HepG2 (cell line): ENCODE results near the gene PARN. TPM values are rescaled to one million over a fixed set of nuclear protein-coding genes. Genes with fewer than 3 reads are reported as not detected.

Experiments
- ARID2 ChIP-seq: sonication (generic); formaldehyde crosslinking; IDR thresholded peaks from 2 replicates; pipeline ENCODE4 v1.8.1; 2022; ENCODE audit warnings: mild to moderate bottlenecking, missing genetic modification reagents, borderline replicate concordance
- BCL6 ChIP-seq: IDR thresholded peaks from 2 replicates; pipeline ENCODE4 v1.6.1; 2016; ENCODE audit warnings: missing genetic modification reagents, missing compliant biosample characterization
- CBX2 ChIP-seq, 2 experiments: fragments of 200-600 bp in 1 of 2; sonication (generic); formaldehyde crosslinking in 1 of 2; IDR thresholded peaks; 2 replicates each; pipeline versions ENCODE4 v1.7.0 to v1.8.1; 2018 to 2022; ENCODE audit warnings: low read depth in 2 of 2, low read length in 1 of 2, mild to moderate bottlenecking in 1 of 2, missing genetic modification reagents in 1 of 2
- CCAR2 ChIP-seq: fragments of 200-400 bp; formaldehyde crosslinking; optimal IDR thresholded peaks from 2 replicates; pipeline ENCODE3; 2018; ENCODE audit warnings: low read depth, mild to moderate bottlenecking, low read length, moderate library complexity
- DR1 ChIP-seq: sonication (generic); formaldehyde crosslinking; IDR thresholded peaks from 2 replicates; pipeline ENCODE4 v1.8.0; 2021; ENCODE audit warnings: mild to moderate bottlenecking, missing genetic modification reagents, inconsistent platforms
- EEA1 ChIP-seq: sonication (generic); formaldehyde crosslinking; IDR thresholded peaks from 2 replicates; pipeline ENCODE4 v1.5.1; 2020; ENCODE audit warnings: mild to moderate bottlenecking, missing genetic modification reagents, borderline replicate concordance
- FOSL1 ChIP-seq: sonication (generic); formaldehyde crosslinking; IDR thresholded peaks from 2 replicates; pipeline ENCODE4 v1.9.0; 2021; ENCODE audit warnings: missing genetic modification reagents, borderline replicate concordance
- HCFC1 ChIP-seq: fragments of 150-350 bp; IDR thresholded peaks from 2 replicates; pipeline ENCODE4 v1.6.1; 2014; ENCODE audit warnings: low read depth, low read length
- HNF4G ChIP-seq, 2 experiments: sonication (generic) in 1 of 2; formaldehyde crosslinking in 1 of 2; IDR thresholded peaks; 2 replicates each; pipeline versions ENCODE4 v1.4.0 to v1.6.1; 2011 to 2020; ENCODE audit warnings: borderline replicate concordance in 2 of 2, low read depth in 2 of 2, mild to moderate bottlenecking in 2 of 2, low read length in 1 of 2, missing genetic modification reagents in 1 of 2, moderate library complexity in 1 of 2
- HOXA9 ChIP-seq: sonication (generic); formaldehyde crosslinking; IDR thresholded peaks from 2 replicates; pipeline ENCODE4 v1.8.1; 2022; ENCODE audit warnings: missing genetic modification reagents, mild to moderate bottlenecking, moderate library complexity, borderline replicate concordance
- IRX3 ChIP-seq: sonication (generic); formaldehyde crosslinking; IDR thresholded peaks from 2 replicates; pipeline ENCODE4 v1.8.1; 2023; ENCODE audit warnings: mild to moderate bottlenecking, low read depth, missing genetic modification reagents, borderline replicate concordance
- JARID2 ChIP-seq: sonication (generic); formaldehyde crosslinking; IDR thresholded peaks from 2 replicates; pipeline ENCODE4 v1.8.1; 2023; ENCODE audit warnings: missing genetic modification reagents, inconsistent platforms; ENCODE audit not compliant: insufficient replicate concordance
- KDM6A ChIP-seq: IDR thresholded peaks from 2 replicates; pipeline ENCODE4 v1.6.1; 2016; ENCODE audit warnings: low read depth
- MAFG ChIP-seq: sonication (generic); formaldehyde crosslinking; IDR thresholded peaks from 2 replicates; pipeline ENCODE4 v1.5.1; 2020; ENCODE audit warnings: mild to moderate bottlenecking, missing genetic modification reagents
- NFATC3 ChIP-seq: sonication (generic); formaldehyde crosslinking; IDR thresholded peaks from 2 replicates; pipeline ENCODE4 v1.5.1; 2020; ENCODE audit warnings: mild to moderate bottlenecking, missing genetic modification reagents
- POGZ ChIP-seq: sonication (generic); formaldehyde crosslinking; IDR thresholded peaks from 2 replicates; pipeline ENCODE4 v1.4.0; 2020; ENCODE audit warnings: mild to moderate bottlenecking, missing genetic modification reagents
- RAD21 ChIP-seq: fragments of 450-650 bp; formaldehyde crosslinking; IDR thresholded peaks from 2 replicates; pipeline ENCODE4 v1.5.0; 2020; ENCODE audit warnings: mild to moderate bottlenecking
- SETDB1 ChIP-seq: sonication (generic); formaldehyde crosslinking; IDR thresholded peaks from 2 replicates; pipeline ENCODE4 v1.5.1; 2020; ENCODE audit warnings: missing genetic modification reagents, mild to moderate bottlenecking, borderline replicate concordance
- SNRNP70 ChIP-seq: fragments of 200-400 bp; formaldehyde crosslinking; IDR thresholded peaks from 2 replicates; pipeline ENCODE4 v1.6.1; 2017; ENCODE audit warnings: mild to moderate bottlenecking, low read depth, low read length, moderate library complexity
- SUZ12 ChIP-seq: fragments of 150-350 bp; IDR thresholded peaks from 2 replicates; pipeline ENCODE4 v1.6.1; 2014; ENCODE audit warnings: low read depth, low read length
- TEAD3 ChIP-seq: optimal IDR thresholded peaks from 2 replicates; pipeline ENCODE3; 2016; ENCODE audit warnings: borderline replicate concordance
- ZMYM4 ChIP-seq: sonication (generic); formaldehyde crosslinking; IDR thresholded peaks from 2 replicates; pipeline ENCODE4 v1.8.1; 2023; ENCODE audit warnings: mild to moderate bottlenecking, missing genetic modification reagents
- ZNF224 ChIP-seq: sonication (generic); formaldehyde crosslinking; IDR thresholded peaks from 2 replicates; pipeline ENCODE4 v1.5.0; 2020; ENCODE audit warnings: mild to moderate bottlenecking, missing genetic modification reagents
- ZNF326 ChIP-seq: sonication (generic); formaldehyde crosslinking; IDR thresholded peaks from 2 replicates; pipeline ENCODE4 v1.4.0; 2020; ENCODE audit warnings: missing genetic modification reagents, borderline replicate concordance
- ZNF775 ChIP-seq: sonication (generic); formaldehyde crosslinking; IDR thresholded peaks from 2 replicates; pipeline ENCODE4 v1.4.0; 2020; ENCODE audit warnings: missing genetic modification reagents, mild to moderate bottlenecking, moderate library complexity, borderline replicate concordance
- polyA plus RNA-seq, 8 experiments: library from polyadenylated mRNA; depleted of rRNA in 3 of 8; stranded (reverse) in 7 of 8; unstranded in 1 of 8; fragments of >200 nt; fragmentation: Illumina TruSeq in 4 of 8; extraction: Trizol in 4 of 8; gene quantifications; 2 replicates each; pipeline versions ENCODE4 v1.2.1 to v1.2.3, GENCODE V29; 2011 to 2016; ENCODE audit warnings: low read depth in 4 of 8, missing spikeins in 1 of 8, mixed read lengths in 1 of 8; ENCODE audit not compliant: insufficient read depth in 1 of 8
- total RNA-seq, 5 experiments: library from RNA; depleted of rRNA; stranded (reverse); fragments of >200 nt; fragmentation: Illumina TruSeq; extraction: Trizol; gene quantifications; 2 replicates each; pipeline ENCODE4 v1.2.3, GENCODE V29; 2016; ENCODE audit warnings: low read depth in 1 of 5
- TF ChIP-seq, protein P1 (sequence below): sonication (generic); formaldehyde crosslinking; IDR thresholded peaks from 2 replicates; pipeline ENCODE4 v1.4.0; 2020; ENCODE audit warnings: missing genetic modification reagents, borderline replicate concordance

Gene PARN
- total and polyA plus RNA-seq, 2 of the 13 experiments (the other 11 are each of a cell fraction or from before 2014, with no cell fraction given), result 13.3 to 47.6 TPM

DNA sequence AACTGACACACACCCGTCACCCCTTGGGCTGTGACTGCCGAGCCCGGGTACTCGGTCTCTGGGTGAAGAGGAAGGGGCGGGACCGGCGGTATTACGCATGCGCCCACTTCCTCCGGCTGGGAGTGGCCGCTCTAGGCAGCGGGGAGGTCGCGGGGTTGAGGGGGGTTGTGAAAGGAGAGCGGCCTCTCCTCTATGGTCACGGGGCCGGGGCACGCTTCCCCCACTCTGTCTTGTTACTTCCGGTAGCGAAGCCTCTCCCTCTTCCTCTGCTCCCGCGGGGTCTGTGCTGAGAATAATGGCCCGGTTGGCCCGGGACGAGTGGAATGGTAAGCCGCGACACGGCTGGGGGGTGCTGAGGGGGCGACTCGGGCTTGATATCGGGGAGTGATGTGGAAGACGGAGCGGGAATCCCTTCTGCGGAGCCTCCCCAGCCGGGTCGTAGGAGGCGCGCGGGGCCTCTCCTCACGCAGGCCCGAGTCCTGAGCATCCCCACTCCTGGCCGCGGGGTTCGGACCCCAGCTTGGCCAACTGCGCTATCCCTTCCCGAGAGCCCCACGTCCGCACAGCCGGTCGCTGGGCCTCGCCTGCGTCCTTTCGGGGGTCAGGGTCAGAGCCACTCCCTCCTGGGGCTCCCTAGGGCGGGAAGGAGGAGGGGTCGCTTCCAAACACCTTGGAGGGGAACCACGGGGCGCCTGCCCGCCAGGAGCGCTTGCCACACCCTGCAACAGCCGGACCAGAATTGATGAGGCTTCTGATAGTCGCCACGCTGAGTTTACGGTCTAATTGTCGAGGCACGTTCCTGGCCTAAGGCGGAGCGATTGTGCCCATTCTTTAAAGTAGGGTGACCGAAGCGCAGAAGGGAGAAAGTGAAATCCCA is 2.9 kb upstream of the PARN start, which contains the start of gene BFAR (continued):
- TF ChIP-seq TEAD3 (CRISPR knock-in tag) (peak; percentile 77), ZNF775 (CRISPR knock-in tag) (no peak), SNRNP70 (no peak), NFATC3 (CRISPR knock-in tag) (peak; percentile 38; the same call in 1 of the 2 replicates), DR1 (CRISPR knock-in tag) (peak; percentile 99), SUZ12 (no peak), KDM6A (CRISPR knock-in tag) (peak; percentile 55; the same call in 1 of the 2 replicates), ZMYM4 (CRISPR knock-in tag) (peak; percentile 78), JARID2 (CRISPR knock-in tag) (peak; percentile 99), HCFC1 (peak; percentile 58; the same call in 1 of the 2 replicates), EEA1 (CRISPR knock-in tag) (0 out of 2 replicates have a peak, but pooled peaks have one; percentile 95), MAFG (no peak), ZNF224 (CRISPR knock-in tag) (no peak), FOSL1 (CRISPR knock-in tag) (peak; percentile 8; the same call in 1 of the 2 replicates), ZNF326 (CRISPR knock-in tag) (no peak), POGZ (peak; percentile 80; the same call in 1 of the 2 replicates), IRX3 (CRISPR knock-in tag) (no peak; the same call in 1 of the 2 replicates), RAD21 (peak; percentile 33), CCAR2 (peak; percentile 75), BCL6 (CRISPR knock-in tag) (peak; percentile 39; the same call in 1 of the 2 replicates), CBX2 (IDR thresholded peaks at IDR 0.05; ENCODE audit: low read depth, low read length) (no peak), CBX2 (CRISPR knock-in tag; IDR thresholded peaks at IDR 0.05; ENCODE audit: low read depth) (no peak), SETDB1 (no peak), HOXA9 (CRISPR knock-in tag) (peak; percentile 76; the same call in 1 of the 2 replicates), ARID2 (CRISPR knock-in tag) (peak; percentile 90; the same call in 1 of the 2 replicates), HNF4G (IDR thresholded peaks at IDR 0.05; ENCODE audit: borderline replicate concordance, low read depth, low read length) (peak; percentile 48; the same call in 1 of the 2 replicates), HNF4G (CRISPR knock-in tag; IDR thresholded peaks at IDR 0.05; ENCODE audit: borderline replicate concordance, low read depth) (no peak; the same call in 1 of the 2 replicates)
- TF ChIP-seq, protein P1, sequence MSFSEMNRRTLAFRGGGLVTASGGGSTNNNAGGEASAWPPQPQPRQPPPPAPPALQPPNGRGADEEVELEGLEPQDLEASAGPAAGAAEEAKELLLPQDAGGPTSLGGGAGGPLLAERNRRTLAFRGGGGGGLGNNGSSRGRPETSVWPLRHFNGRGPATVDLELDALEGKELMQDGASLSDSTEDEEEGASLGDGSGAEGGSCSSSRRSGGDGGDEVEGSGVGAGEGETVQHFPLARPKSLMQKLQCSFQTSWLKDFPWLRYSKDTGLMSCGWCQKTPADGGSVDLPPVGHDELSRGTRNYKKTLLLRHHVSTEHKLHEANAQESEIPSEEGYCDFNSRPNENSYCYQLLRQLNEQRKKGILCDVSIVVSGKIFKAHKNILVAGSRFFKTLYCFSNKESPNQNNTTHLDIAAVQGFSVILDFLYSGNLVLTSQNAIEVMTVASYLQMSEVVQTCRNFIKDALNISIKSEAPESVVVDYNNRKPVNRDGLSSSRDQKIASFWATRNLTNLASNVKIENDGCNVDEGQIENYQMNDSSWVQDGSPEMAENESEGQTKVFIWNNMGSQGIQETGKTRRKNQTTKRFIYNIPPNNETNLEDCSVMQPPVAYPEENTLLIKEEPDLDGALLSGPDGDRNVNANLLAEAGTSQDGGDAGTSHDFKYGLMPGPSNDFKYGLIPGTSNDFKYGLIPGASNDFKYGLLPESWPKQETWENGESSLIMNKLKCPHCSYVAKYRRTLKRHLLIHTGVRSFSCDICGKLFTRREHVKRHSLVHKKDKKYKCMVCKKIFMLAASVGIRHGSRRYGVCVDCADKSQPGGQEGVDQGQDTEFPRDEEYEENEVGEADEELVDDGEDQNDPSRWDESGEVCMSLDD (CRISPR knock-in tag), result peak; percentile 58; the same call in 1 of the 2 replicates
